HG03342 (cell line): ENCODE measurements around the gene ABCD1.
"Not testable (repeated sequence)": the region's sequence is repeated elsewhere in the genome, so short reads cannot be mapped to it uniquely, and the experiment has no call there.

Experiments used
- ATAC-seq: cut with Tn5 transposase; IDR thresholded peaks from one replicate; pipeline ENCODE4 v1.9.1; 2021; ENCODE audit warnings: mild to moderate bottlenecking, moderate library complexity; ENCODE audit not compliant: unreplicated experiment

ABCD1 gene

DNA sequence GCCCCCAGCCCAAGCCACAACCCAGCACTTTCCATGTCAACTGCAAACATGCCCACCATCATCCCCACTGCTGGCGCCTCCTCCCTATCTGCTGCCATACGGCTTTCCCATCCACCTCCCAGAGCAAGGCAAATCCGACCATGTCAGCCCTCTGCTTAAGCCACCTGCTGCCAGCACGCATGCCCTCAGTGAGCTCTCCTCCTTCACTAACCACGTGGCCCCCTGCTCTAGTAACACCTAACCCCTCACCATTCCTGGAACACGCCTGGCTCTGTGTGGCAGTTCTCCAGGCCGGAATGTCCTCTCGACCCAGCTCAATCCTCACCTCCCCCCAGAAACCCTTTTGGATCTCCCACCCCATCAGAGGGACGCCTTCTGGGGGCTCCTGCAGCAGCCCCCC lies 17.9 kb upstream of the ABCD1 start:
- ATAC-seq: no peak

DNA sequence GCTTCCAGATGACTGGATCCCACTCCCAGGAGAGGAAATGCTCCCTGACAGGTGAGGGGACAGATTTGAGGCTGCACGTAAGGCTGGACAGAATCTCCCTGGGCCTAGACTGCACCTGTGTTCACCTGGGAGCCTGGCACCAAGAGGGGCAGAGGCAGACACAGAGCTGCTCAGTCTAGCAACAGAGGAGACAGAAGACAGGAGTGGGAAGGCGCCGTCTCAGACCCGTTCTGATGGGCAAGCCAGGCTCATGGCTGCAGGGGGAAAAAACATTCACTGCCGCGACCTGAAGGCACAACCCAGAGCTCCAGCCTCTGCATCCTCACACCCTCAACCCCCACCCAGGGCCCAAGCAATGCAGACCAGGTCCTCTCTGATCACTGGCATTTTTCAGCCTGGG lies 17.2 kb upstream of the ABCD1 start:
- ATAC-seq: no peak

DNA sequence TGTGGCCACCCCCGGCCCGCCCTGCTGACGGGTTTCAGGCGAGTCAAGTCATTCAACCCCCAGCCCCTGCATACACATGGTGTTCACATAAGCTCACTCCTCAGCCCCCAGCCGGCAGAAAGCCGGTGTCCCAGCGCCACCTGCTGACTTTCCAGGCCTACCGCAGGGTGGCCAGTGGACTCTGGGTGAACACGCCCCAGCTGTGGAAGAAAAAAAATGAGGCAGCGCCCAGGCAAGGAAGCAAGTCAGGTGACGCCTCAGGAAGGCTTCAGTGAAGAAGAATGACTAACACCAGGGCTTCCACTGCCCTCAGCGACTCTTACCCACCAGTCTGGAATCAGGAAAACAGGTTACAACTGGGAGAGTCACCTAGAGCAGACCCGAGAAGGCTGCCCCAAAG lies 16.2 kb upstream of the ABCD1 start:
- ATAC-seq: no peak

DNA sequence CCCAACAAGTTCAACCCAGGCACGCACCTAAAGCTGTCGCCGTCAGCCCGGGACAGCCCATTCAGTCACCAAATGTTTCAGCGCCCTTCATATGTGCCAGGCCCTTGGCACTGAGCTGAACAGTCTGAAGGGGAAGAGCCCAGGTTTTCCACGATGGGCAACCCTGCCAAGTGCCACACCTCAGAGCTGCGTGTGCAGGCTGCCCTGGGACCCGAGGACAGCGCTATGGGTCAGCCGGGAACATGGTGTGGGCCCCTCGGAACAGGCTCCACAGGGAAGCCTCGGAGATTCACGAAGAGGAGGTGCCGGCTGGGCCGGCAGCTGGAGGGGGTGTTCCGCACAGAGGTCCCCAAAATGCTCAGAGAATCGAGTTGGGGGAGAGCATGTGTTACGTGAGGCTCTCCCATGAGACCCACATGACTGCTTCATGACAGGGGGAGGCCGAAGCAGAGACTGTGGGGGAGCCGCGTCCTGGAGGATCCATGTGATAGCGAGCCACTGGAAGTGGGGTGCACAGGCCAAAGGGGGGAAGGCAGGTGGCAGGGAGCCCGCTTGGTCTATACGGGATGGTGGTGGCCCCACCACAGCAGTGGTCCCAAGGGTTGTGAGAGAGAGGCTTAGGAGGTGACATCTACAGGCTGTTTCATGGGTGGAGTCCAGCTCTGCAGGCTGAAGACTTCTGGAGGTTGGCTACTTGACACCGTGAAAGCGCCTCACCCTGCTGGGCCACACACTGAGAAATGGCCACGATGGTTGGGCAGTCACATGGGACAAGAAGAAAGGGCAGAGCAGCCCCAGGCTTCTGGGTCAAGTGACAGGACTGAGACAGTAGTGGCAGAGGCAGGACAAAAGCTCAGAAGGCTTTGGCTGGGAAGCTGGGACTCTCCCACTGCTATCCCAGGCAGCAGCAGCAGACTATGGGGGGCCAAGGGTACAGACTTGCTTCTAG lies 14.7 kb upstream of the ABCD1 start:
- ATAC-seq: no peak

DNA sequence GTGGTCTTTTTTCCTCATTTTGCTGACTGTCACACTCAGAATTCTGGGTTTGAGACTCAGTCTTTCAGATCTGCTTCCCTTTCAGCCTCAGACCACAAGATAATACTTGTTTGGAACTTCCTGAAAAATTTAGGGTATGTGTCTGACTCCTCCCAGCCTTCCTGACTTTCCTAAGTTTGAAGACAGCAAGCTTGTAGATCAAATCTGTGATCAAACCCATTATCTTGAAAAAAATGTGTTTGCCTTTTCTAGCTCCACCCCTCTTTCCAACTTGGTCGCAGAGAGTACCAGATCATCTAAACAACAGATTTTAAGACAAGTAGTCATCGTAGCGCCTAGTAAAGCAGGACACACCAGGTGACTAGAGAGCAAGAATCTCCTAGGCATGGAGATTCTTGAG lies 10.4 kb upstream of the ABCD1 start:
- no peak for ATAC-seq

DNA sequence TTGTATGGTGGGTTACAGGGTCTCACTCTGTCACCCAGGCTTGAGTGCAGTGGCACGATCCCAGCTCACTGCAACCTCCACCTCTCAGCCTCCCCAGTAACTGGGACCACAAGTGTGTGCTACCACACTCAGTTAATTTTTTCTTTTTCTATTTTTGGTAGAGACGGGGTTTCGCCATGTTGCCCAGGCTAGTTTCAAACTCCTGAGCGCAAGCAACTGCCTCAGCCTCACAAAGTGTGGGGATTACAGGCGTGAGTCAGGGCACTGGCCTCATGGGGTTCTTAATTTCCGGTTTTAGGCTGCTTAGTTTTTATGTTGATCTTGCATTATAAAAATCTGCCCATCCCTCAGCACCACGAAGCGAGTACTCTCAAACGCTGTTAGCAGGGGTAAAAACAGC lies 7.2 kb upstream of the ABCD1 start:
- no peak for ATAC-seq

DNA sequence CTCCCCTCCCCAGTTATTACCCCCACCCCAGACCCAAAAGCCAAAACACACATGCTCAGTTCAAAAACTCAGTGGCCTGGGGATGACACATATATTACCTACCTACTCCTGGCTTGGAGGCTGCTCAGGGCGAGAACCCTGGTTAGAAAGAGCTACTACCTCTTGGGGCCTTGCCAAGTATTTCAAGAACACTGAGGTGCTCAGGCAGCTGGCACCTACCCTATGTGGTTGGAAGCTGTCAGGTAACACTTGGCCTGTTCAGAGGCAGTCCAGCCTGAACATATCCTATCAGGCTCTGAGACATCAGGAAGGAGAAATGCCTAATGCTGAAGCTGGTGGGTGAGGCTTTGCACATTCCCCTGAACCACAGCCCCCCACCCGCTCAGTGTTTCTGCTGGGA lies 5.4 kb upstream of the ABCD1 start:
- ATAC-seq: no peak

DNA sequence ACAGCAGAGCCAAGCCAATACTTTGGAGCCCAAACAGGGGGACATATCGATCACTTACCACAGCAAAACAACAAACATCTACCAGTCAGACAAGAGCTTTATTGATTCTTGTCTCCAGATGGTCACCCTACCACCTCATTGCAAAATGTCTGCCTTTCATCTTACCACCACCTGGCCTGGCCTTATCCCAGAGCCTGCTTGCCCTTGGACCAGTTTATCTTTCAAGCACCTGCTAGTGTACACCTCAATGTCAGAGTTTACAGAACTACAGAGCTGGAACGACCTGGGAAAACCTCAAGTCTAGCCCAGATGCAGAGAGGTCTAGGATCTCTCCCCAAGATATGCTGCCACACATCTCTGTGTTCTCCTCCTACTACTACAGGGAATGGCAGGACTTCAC lies 5.0 kb upstream of the ABCD1 start:
- ATAC-seq: no peak

DNA sequence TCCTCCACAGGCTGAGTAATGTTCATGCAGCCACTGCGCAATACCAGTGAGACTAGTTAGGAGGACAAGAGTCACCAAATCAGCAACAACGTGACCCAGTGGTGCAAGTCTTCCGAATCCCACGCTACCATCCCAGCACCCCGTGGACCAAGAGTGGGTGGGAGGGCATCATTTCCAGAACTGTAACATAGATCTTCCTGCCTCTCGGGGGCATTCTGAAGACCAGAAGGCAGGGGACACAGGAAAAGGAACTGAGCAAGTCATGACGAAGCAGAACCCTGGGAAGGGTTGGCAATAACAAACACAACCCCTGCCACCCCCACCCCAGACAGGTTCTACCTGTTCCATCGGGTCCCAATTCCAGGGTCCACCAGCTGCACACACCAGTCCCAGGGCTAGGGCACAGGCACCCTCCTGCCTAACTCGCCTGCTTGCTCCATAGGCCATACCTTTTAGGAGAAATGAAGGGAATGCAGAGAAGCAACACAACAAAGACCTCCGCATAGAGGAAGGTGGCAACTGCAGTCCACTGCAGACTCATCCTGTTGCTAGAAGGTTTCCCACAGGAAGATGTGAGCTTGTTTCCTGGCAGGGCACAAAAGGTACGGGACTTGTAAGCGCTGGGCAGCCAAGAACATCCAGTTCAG lies 1.8 kb upstream of the ABCD1 start:
- ATAC-seq: no peak

DNA sequence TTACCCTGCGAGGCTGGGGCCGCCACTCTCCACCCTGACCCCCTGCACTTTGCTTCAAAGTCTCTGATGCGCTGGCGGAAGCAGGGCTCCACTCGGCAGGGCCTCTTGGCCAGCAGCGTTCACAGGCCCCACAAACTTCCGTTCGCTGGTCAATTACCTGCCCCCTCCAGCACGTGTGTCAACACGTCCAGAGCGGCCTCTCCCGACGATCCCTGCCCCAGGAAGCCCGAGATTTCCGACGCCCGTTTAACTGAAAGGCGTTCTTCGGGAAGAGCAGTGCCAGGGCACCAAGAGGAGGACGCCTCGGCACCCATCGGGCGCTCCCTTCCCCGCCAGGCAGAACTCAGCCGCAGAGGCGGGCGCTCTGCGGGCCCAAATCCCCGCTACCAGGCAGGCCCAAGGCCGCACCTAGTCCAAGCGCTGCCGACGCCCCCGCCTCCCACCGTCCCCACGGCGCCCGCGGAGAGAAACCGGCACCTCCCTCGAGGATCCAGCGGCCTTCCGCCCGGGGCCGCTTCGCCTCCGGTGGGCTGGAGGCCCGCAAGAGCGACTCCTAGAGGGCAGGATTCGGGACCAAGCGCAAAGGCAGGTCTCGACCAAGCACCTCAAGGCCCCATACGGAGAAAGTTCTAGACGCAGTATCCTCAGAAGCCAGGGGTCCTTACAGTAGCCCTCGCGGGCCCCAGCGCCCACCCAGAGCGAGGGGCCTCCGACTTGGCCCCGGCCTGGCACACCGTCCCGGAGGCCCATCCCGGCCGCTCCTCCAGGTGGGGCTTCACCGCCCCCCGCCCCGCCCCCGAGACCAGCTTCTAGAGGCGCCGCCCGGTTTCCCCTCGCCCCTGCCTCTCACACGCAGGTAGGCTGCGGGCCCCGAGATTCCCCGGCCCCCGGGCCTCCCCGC lies 1.1 kb upstream of the ABCD1 start:
- peak; percentile 22 for ATAC-seq

DNA sequence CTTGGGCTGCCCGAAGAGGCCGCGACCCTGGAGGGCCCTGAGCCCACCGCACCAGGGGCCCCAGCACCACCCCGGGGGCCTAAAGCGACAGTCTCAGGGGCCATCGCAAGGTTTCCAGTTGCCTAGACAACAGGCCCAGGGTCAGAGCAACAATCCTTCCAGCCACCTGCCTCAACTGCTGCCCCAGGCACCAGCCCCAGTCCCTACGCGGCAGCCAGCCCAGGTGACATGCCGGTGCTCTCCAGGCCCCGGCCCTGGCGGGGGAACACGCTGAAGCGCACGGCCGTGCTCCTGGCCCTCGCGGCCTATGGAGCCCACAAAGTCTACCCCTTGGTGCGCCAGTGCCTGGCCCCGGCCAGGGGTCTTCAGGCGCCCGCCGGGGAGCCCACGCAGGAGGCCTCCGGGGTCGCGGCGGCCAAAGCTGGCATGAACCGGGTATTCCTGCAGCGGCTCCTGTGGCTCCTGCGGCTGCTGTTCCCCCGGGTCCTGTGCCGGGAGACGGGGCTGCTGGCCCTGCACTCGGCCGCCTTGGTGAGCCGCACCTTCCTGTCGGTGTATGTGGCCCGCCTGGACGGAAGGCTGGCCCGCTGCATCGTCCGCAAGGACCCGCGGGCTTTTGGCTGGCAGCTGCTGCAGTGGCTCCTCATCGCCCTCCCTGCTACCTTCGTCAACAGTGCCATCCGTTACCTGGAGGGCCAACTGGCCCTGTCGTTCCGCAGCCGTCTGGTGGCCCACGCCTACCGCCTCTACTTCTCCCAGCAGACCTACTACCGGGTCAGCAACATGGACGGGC lies 579 bp downstream of the ABCD1 start:
- peak; percentile 5 for ATAC-seq

DNA sequence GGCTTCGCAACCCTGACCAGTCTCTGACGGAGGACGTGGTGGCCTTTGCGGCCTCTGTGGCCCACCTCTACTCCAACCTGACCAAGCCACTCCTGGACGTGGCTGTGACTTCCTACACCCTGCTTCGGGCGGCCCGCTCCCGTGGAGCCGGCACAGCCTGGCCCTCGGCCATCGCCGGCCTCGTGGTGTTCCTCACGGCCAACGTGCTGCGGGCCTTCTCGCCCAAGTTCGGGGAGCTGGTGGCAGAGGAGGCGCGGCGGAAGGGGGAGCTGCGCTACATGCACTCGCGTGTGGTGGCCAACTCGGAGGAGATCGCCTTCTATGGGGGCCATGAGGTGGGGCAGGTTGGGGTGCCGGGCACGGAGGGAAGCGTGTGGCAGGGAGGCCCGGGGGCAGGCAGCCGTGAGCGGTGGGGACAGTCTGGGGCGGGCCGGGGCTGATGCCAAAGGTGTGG lies 1.2 kb downstream of the ABCD1 start:
- no peak for ATAC-seq

DNA sequence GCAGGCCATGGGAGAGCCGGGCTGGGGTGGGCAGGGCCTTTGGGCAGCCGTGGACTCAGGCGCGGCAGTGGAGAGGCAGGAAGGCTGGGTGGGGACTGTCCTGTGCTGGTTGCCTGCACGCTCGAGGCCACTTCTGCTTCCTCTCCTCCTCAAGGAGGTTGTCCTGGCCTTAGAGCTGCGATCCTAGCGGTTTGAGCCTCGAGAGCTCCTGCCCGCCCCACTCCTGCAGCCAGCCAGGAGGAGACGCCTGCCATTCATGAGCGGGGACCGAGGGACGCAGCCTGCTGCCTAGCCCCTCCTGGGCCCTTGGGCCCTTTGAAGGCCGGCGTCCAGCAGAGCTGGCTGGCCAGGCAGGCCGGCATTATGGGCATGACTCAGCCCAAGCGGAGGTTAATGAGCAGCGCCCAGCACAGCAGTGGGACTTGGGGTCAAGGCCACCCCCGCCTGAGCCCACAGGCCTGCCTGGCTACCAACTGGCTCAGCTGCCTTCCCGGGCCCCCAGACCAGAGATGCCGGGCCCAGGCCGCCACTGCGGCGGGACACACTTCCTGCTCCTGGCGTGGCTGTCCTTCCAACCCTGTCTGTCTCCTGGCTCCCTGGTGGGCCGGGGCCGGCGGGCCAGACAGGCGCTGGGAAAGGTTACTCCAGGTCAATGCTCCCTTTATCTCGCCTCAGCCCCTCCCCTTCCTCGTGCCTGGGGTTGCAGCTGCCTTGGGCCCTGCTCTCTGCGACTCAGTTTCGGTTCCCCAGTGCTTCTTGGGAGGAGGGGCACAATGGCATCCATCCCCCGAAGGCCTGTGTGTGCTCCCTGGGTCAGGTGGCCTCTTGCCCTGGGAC lies 1.8 kb downstream of the ABCD1 start:
- peak; percentile 52 for ATAC-seq

DNA sequence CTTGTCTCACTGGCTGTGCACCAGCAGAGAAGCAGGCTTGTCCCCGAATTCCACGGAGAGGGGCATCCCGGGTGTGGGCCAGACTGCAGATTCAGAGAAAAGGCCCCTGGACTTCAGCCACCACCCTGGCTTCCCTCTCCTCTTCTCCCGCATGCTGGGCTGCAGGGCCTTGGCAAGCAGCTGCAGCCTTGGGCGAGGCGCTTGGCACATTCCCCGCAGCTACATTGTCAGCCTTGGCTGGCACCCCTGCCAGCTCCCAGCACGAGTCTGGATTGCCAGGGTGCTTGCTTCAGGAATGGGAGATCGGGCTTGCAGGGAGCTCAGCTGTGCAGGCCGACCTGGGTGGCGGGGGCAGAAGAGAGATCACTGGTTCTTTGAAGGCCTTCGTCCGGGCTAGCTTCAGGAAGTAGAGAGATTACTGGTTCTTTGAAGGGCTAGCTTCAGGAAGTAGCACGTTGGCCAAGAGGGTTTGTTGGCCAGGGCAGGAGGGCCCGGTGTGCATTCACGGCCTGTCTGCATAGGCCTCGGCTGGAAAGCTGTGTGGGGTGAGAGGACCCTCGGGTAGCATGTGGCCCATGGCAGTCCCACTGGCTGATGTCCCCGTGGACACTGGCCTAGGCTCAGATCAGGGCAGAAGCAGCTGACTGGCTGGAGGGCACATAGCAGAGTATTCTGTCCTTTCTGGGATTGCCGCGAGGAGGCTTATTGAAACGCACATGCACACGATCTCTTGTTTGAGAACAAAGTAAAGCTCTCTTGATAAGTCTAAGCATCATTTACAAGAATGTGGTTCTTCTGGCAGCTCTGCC lies 2.7 kb downstream of the ABCD1 start:
- ATAC-seq: no peak

DNA sequence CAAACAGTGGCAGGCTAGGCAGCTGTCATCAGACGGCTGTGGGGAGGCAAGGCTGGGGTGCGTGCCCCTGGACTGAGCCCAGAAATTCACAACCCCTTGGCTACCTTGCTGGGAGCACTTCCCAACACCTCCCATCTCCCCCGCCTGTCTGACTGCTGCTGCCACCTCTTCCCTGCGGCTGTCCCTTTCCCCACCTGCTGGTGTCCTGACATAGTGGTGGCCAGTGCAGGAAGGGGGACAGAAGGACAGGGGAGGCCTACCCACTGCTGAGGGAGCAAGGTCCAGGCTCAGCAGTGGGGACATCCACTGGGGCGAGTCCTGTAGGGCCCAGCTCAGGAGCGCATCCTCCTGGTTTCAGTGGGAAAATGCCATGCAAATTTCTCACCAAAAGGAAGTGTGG lies 3.4 kb downstream of the ABCD1 start:
- no peak for ATAC-seq

DNA sequence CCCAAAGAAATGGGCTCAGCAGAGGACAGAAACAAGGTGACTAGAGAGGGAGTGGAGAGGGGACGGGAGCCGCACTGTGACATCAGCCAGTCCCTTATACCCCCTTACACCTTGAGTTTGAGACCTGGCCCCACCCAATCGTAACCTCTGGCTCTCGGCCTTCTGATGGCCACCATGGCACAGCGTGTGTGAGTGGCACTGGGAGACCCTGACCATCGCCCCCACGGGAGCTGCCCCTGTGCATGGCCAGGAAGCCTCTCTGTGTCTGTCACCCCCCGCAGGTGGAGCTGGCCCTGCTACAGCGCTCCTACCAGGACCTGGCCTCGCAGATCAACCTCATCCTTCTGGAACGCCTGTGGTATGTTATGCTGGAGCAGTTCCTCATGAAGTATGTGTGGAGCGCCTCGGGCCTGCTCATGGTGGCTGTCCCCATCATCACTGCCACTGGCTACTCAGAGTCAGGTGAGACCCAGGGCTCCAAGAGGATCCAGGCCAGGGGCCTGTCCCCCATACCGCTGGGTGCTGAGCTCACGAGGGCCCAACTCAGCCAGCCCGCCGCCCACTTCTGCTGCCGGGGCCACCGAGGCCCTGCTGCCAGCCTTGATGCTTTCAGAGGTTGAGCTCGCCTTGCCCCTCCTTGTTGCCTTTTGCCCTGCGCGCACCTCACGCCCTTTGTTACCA lies 4.4 kb downstream of the ABCD1 start:
- ATAC-seq: no peak

DNA sequence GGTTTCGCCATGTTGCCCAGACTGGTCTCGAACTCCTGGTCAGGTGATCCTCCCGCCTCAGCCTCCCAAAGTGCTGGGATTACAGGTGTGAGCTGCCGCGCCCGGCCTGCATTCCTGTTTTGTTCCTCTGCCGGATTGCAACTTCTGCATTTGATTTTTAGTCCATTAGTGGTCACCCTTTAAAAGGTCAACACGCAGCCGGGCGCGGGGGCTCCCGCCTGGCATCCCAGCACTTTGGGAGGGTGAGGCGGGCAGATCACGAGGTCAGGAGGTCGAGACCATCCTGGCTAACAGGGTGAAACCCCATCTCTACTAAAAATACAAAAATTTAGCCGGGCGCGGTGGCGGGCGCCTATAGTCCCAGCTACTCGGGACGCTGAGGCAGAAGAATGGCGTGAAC lies 5.5 kb downstream of the ABCD1 start:
- not testable (repeated sequence) for ATAC-seq
